ELR (cell line): ENCODE data around the gene SGPP2.
"Not testable (repeated sequence)": the region's sequence is repeated elsewhere in the genome, so short reads cannot be mapped to it uniquely, and the experiment has no call there.

ENCODE experiments used
- DNase-seq: peaks from one replicate; pipeline ENCODE4 v3.0.0-alpha.2; 2015; ENCODE audit warnings: low read depth

SGPP2 gene

GRCh38 chr2:222424276-222424728 is at the start of gene SGPP2:
Gene SGPP2 (plus strand): TSS chr2:222424543. CDS start chr2:222424603, 60 bp downstream.
- DNase-seq: no peak

GRCh38 chr2:222375798-222376197 is 48.5 kb upstream of the SGPP2 start:
- DNase-seq: no peak

DNA sequence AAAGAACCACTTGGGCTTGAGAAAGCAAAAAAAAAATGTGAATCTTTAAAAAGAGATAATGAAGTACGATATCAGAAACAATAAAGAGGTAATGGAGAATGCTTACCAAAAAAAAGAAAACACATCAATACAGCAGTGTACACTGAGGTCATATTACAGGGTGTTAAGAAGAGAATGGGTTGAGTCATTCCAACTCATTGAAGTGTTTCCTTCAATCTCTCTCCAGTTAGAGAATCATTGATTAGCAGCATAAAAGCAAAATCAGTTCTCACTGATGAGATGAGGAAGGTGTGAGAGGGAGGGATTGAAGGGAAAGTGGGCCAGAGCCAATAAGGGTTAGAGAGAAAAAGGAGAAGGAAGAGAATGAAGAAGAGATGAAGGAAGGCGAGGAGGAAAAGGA is 43.9 kb upstream of the SGPP2 start:
- DNase-seq: no peak

GRCh38 chr2:222381566-222381965 is 42.8 kb upstream of the SGPP2 start:
- no peak for DNase-seq

- no peak for DNase-seq
These were observed 41.1 kb upstream of the SGPP2 start for GRCh38 chr2:222383255-222383654.

DNA sequence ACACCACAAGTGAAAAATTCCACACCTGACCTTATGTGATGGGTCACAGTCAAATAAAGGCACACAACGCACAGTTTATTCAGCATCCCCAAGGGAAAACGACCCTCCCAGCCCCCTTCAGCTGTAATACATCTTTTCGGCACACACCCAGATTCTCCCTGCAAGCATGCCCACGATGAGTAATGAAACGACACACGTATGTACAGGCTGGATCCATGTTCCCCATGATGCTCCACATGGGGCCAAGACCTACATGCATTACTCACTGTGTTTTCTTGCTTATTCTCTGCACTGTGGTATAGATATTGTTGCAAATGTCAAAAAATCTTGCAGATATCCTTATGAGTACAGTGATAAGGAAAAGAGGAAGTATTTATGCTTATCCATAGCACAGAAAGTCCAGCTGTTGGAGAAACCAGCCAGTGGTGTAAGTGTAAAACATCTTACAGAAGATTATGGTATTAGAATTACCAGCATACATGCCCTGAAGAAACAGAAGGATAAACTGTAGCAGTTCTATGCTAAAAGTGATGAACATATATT is 32.5 kb upstream of the SGPP2 start:
- DNase-seq: no peak

- no peak for DNase-seq
These were observed 30.5 kb upstream of the SGPP2 start for GRCh38 chr2:222393733-222394267.

DNA sequence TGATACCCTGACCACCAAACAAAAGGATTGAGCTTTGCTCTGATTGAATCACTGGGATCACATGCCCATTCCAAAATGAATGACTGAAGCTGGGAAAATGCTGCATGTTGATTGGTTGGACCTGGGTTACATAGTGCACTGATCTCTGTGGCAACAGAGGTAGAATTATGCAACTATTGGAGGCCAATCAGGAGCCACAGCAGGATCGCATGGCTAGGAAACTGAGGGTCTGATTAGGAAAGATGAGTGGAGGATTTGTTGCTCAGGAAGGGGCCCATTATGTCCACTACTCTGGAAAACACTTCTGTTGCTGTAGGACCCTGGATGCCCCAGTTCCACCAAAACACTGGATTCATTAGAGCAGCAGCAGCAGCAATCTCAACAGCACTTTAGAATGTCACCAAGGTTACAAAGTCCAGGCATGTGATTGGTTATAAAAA is 25.9 kb upstream of the SGPP2 start:
- no peak for DNase-seq

DNA sequence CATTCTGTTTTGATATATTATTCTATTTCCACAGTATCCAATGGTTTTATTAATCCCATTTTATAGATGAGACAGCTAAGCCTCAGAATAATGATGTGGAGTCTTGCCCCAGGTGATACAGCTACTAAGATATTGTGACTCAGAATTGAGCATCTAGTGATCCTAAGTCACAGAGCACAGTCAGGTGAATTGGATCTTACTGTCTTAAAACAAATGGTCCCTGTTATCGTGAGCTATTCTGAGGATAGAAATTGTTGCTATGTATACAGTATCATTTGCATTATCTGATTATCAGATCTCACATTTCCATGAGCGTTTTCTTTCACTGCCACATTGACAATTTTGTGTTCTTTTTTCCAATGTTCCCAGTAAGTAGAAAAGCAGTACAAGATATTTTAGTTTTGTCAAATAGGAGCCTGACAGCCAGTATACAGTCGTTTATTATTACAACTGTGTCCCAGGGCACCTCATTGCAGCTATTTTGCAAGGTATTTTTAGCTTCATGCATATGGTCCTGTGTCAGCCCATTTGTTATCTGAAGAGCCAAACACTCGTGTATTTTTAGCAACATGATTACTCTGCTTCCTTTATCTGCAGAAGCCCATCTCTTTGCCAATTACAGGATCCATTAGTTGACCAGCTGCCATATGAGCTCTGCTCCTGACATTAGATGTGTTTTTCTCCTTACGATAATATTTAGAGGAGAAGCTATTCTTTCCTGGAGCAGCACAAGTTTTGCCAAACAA is 25.1 kb upstream of the SGPP2 start:
- DNase-seq: no peak

- peak; percentile 18 for DNase-seq
These were observed 20.0 kb upstream of the SGPP2 start for GRCh38 chr2:222404151-222404905.

- no peak for DNase-seq
These were observed 15.7 kb upstream of the SGPP2 start for GRCh38 chr2:222408684-222409083.

DNA sequence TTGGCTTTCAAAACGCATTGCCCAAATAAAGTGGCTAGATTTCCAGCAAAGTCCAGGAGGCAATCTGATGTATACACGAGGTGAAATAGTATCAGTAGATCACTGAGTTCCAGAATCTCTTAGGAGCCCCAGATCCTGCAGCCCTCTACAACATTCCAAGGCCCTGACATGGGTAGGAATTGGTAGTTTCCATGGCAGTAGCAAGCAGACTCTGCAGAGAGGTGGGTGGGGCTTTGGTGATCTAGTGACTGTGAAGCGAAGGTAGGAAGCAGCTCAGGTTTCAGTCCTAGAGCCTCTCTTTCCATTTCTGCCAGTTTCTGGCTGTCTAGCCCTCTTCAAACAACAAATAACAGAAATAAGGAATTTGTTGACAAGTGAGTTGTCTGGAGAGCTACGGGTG is 13.8 kb upstream of the SGPP2 start:
- DNase-seq: peak; percentile 9

DNA sequence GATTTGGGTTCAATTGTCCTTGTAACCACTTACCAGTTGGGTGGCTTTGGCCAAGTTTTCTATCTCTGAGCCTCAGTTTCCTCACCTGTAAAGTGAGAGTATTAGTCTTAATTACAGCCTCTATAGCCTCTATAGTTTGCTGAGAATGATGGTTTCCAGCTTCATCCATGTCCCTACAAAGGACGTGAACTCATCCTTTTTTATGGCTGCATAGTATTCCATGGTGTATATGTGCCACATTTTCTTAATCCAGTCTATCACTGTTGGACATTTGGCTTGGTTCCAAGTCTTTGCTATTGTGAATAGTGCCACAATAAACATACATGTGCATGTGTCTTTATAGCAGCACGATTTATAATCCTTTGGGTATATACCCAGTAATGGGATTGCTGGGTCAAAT is 12.0 kb upstream of the SGPP2 start:
- not testable (repeated sequence) for DNase-seq

DNA sequence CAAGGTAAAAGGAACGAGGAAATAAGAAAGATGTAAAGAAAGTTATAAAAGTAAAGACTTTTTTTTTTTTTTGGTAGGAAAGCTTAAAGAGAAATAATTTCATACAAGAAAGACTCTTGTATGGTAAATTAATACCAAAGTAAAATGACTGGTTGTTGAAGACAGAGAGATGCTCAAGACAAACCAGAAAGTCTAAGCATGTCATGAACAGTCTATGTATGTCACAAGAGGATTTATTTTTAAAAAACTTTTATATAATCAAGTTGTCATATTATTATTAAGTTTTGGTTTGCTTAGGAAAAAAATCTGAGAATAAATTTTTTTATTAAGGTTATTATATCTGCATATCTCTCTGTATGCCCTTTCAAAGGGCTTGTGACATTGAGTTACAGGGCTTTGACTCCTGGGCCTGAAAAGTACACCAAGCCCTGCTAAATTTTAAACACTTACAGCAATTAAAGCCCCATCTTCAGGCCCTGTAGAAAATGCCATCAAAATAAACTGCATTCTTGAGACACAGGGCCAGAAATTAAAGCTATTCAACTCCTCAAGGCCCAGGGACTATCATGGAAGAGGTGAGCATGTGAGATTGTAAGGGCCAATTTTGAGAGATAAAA is 10.9 kb upstream of the SGPP2 start:
- DNase-seq: peak; percentile 8

DNA sequence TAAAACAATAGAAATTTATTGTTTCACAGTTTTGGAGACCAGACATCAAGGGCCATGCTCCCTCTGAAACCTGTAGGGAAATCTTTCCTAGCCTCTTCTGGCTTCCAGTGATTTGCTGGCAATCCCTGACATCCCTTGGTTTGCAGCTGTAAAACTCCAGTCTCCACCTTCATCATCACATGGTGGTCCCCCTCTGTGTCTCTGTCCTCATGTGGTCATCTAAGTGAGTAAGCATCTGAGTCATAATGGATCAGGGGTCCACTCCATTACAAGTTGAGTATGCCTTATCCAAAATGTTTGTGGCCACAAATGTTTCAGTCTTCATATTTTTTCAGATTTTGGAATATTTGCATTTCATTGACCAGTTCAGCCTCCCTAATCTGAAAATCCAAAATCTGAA is 5.6 kb upstream of the SGPP2 start:
- peak; percentile 10 for DNase-seq

- no peak for DNase-seq
These were observed 3.8 kb upstream of the SGPP2 start for GRCh38 chr2:222420508-222420907.

- no peak for DNase-seq
These were observed 2.7 kb upstream of the SGPP2 start for GRCh38 chr2:222421626-222422025.

DNA sequence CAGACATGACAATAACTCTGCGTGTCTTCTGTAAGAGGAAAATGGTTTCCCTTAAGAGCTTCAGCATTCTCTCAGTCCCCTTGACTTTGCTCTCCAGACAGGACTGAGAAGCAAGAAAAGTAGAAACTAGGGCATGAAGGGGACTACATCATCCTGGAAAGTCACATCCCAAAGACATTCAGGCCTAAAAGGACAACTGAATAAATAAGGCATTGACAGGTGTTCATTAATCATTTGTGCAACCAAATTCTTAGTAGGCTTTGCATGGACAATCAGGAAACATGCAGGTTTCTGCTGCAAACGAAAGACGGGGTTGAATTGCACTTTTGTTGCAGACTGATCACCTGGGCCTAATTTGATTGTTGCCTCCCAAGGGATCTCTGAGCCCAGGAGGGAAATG is 1.2 kb upstream of the SGPP2 start:
- DNase-seq: no peak

- no peak for DNase-seq
These were observed 589 bp upstream of the SGPP2 start for GRCh38 chr2:222423632-222424275.

DNA sequence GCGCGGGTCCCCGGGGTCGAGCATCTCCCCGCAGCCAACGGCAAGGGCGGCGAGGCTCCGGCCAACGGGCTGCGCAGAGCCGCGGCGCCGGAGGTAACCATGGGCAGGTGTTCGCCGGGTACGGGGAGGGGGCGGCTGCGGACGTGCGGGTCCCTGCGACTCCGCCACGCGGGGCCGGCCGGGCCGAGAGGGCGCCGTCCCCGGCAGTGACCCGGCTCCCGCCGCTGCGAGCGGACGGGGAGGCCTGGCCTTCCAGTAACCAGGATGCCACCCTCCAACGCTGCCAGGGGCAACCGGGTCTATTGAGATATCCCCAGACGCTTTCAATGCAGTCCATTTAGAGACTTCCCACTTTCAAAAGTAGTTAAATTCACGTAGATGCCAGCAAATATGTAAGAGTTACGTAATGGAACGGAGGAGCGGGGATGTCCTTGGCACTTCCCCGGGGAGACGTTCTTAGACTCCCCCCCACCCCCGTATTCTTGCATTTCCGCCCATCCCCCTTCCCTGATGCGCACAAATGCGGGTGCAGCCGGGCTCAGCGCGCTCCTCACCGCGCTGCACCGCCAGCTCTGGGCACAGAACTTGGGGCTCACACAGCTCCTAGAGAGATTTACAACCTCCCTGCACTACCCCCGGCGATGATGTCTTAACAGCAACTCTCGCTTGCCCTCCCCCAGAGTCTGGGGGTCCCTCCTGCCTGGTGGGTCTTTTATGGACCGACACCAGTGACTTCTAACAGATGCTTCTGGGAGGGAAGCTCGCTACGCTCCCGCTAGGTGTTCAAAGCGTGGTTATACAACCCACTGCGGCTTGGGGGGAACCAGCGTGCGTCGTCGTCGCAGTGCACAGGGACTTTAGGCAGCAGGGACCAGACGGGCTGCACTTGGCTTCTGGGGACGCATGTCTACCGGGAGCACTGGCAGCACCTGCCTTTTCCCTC is 657 bp downstream of the SGPP2 start:
- no peak for DNase-seq
